Measurements from ENCODE around the gene WDR45B. TPM values are rescaled to one million over a fixed set of nuclear protein-coding genes. Genes with fewer than 3 reads are reported as not detected.

The WDR45B gene
- total and polyA plus RNA-seq, 8 donors = 28.3 to 63.2 (median 46.9) TPM

- 96 to 97% methylated on average over 24 of the region's 24 CpGs for WGBS, 2 donors
- no peak overlapping the region for H3K27ac ChIP-seq
- FAIRE-seq = no peak
These were observed 46.7 kb downstream of the WDR45B start for GRCh38 chr17:82601447-82602000.

GRCh38 chr17:82600731-82601446 lies 47.4 kb downstream of the WDR45B start:
- H3K36me3 ChIP-seq = peaks cover 5 to 37% (median 14%) of the 10 kb centered on the region in 3 donors
- WGBS, 2 donors = 97% methylated on average over 37 of the region's 37 CpGs
- TF ChIP-seq, protein P1, sequence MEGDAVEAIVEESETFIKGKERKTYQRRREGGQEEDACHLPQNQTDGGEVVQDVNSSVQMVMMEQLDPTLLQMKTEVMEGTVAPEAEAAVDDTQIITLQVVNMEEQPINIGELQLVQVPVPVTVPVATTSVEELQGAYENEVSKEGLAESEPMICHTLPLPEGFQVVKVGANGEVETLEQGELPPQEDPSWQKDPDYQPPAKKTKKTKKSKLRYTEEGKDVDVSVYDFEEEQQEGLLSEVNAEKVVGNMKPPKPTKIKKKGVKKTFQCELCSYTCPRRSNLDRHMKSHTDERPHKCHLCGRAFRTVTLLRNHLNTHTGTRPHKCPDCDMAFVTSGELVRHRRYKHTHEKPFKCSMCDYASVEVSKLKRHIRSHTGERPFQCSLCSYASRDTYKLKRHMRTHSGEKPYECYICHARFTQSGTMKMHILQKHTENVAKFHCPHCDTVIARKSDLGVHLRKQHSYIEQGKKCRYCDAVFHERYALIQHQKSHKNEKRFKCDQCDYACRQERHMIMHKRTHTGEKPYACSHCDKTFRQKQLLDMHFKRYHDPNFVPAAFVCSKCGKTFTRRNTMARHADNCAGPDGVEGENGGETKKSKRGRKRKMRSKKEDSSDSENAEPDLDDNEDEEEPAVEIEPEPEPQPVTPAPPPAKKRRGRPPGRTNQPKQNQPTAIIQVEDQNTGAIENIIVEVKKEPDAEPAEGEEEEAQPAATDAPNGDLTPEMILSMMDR (IDR thresholded peaks at IDR 0.05) = no peak
- FAIRE-seq = no peak
- intact Hi-C loops (cut with DNase I) = no loop called here
- no peaks in the 10 kb centered on the region for H3K27me3 ChIP-seq
- H3K27ac ChIP-seq = no peak overlapping the region
- H3K9me3 ChIP-seq = no peaks in the 10 kb centered on the region
- H3K4me1 ChIP-seq = no peaks in the 10 kb centered on the region
- H3K4me3 ChIP-seq = no peak overlapping the region
- no peak for ATAC-seq
- DNase-seq = no peak

More at GRCh38 chr17:82601447-82602000, 46.7 kb downstream of the WDR45B start:
- Histone ChIP-seq H3K4me1 (no peaks in the 10 kb centered on the region), H3K9me3 (no peaks in the 10 kb centered on the region), H3K4me3 (no peak overlapping the region), H3K36me3 (peaks cover 5 to 37% (median 14%) of the 10 kb centered on the region in 3 donors), H3K27me3 (no peaks in the 10 kb centered on the region)
- ATAC-seq (no peak), DNase-seq (no peak)
- intact Hi-C loops (cut with DNase I) = no loop called here
- TF ChIP-seq, protein P1 (IDR thresholded peaks at IDR 0.05) = no peak

- intact Hi-C loops (cut with DNase I) = no loop called here
- Histone ChIP-seq H3K4me1 (no peaks in the 10 kb centered on the region), H3K4me3 (no peak overlapping the region), H3K36me3 (peaks cover 5 to 32% (median 14%) of the 10 kb centered on the region in 3 donors), H3K9me3 (no peaks in the 10 kb centered on the region), H3K27me3 (no peaks in the 10 kb centered on the region), H3K27ac (no peak overlapping the region)
- ATAC-seq = peak in 1 of 4 donors; percentile 2
- no peak for FAIRE-seq
- 96% methylated on average over 26 of the region's 26 CpGs for WGBS, 2 donors
- DNase-seq = peak in 1 of 6 donors; percentile 77
- TF ChIP-seq, protein P1 (IDR thresholded peaks at IDR 0.05) = no peak
These were observed 48.3 kb downstream of the WDR45B start for GRCh38 chr17:82599674-82600661.

DNA sequence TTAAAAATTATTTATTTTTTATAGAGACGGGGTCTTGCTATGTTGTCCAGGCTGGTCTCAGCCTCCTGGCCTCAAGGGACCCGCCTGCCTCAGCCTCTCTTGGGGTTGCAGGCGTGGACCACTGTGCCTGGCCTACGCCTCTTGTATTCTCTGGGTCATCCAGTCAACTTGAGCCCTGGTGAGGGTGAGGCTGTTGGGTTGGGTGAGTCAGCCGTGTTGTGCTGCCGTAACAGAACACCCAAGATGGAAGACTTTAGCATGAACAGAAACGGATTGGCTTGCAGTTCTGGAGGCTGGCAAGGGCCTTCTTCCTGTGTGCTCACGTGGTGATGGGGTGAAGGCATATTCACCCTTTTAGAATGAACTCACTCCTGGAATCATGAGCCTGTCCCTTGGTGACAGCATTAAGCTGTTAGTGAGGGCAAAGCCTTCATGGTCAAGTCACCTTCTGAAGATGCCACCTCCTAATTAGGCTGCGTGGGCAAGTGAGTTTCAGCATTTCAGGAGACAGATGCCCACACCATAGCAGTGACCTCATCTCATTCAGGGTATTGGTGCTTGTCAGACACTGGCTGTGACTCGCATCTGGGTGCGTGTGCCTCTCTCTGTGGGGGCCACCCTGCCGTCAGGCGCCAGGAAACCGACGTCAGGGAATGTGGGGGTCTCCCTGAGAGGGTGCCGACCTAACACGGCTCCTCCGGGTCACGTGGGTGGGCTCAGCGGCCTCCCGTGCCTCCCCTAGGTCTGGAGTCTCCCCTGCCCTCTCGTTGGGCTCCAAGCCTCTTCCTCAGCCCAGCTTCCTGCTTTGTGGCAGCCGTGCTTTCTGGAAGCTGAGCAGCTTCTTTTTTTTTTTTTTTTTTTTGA lies 49.8 kb downstream of the WDR45B start:
- FAIRE-seq = no peak
- no peaks in the 10 kb centered on the region for H3K27me3 ChIP-seq
- peaks cover 5 to 24% (median 14%) of the 10 kb centered on the region in 3 donors for H3K36me3 ChIP-seq
- ATAC-seq = no peak
- WGBS, 2 donors = 87 to 88% methylated on average over 23 of the region's 23 CpGs
- H3K27ac ChIP-seq = no peak overlapping the region
- H3K4me1 ChIP-seq = peaks cover 0 to 5% (median 4%) of the 10 kb centered on the region in 3 donors
- TF ChIP-seq, protein P1 (IDR thresholded peaks at IDR 0.05) = no peak
- no peak overlapping the region for H3K4me3 ChIP-seq
- H3K9me3 ChIP-seq = no peaks in the 10 kb centered on the region
- intact Hi-C loops (cut with DNase I) = no loop called here
- peak in 1 of 6 donors; percentile 32 for DNase-seq
